WERI-Rb-1 (cell line): ENCODE results near the gene ARL8A.

Experiments
- DNase-seq: peaks from one replicate; pipeline ENCODE4 v3.0.0-alpha.2; 2020
- H3K27ac ChIP-seq: fragments of 250-450 bp; sonication (Bioruptor Pico); 2 replicates; pipeline ENCODE4 v1.5.1; 2020; ENCODE audit warnings: mild to moderate bottlenecking, moderate library complexity
- H3K27me3 ChIP-seq: fragments of 250-450 bp; sonication (Bioruptor Pico); 2 replicates; pipeline ENCODE4 v1.5.1; 2021; ENCODE audit warnings: mild to moderate bottlenecking, low read depth, moderate library complexity; ENCODE audit not compliant: insufficient read depth, severe bottlenecking
- H3K36me3 ChIP-seq: fragments of 250-450 bp; sonication (Bioruptor Pico); 2 replicates; pipeline ENCODE4 v1.5.1; 2020; ENCODE audit warnings: mild to moderate bottlenecking, moderate library complexity
- H3K4me3 ChIP-seq: 2 replicates; pipeline ENCODE4 v1.5.1; 2011; ENCODE audit warnings: low read depth, mild to moderate bottlenecking, control low read depth, low read length
- H3K9me3 ChIP-seq: fragments of 250-450 bp; sonication (Bioruptor Pico); 2 replicates; pipeline ENCODE4 v1.5.1; 2021; ENCODE audit warnings: mild to moderate bottlenecking, moderate library complexity; ENCODE audit not compliant: severe bottlenecking
- CTCF ChIP-seq: IDR thresholded peaks from 2 replicates; pipeline ENCODE4 v1.5.1; 2011; ENCODE audit warnings: low read depth, mild to moderate bottlenecking, control low read depth, inconsistent platforms, low read length

ARL8A gene

GRCh38 chr1:202189918-202190715 is 45.6 kb upstream of the ARL8A start:
- Histone ChIP-seq H3K27ac (peak overlapping the region; percentile 66), H3K9me3 (peaks cover 2% of the 10 kb centered on the region), H3K27me3 (no peaks in the 10 kb centered on the region), H3K36me3 (no peaks in the 10 kb centered on the region), H3K4me3 (no peak overlapping the region)
- peak; percentile 92 for DNase-seq
- peak; percentile 79 for TF ChIP-seq CTCF

- peak; percentile 95 for TF ChIP-seq CTCF
- Histone ChIP-seq H3K9me3 (peaks cover 2% of the 10 kb centered on the region), H3K4me3 (no peak overlapping the region), H3K27me3 (no peaks in the 10 kb centered on the region), H3K36me3 (no peaks in the 10 kb centered on the region), H3K27ac (peak overlapping the region; percentile 64)
- peak; percentile 98 for DNase-seq
Measured at GRCh38 chr1:202189001-202189790, 44.7 kb upstream of the ARL8A start.

GRCh38 chr1:202187697-202188407 is 43.3 kb upstream of the ARL8A start:
- TF ChIP-seq CTCF = no peak
- Histone ChIP-seq H3K4me3 (no peak overlapping the region), H3K27me3 (no peaks in the 10 kb centered on the region), H3K27ac (no peak overlapping the region), H3K9me3 (peaks cover 2% of the 10 kb centered on the region), H3K36me3 (no peaks in the 10 kb centered on the region)
- DNase-seq = no peak

- H3K27ac ChIP-seq = no peak overlapping the region
- H3K9me3 ChIP-seq = peaks cover under 1% of the 10 kb centered on the region
- no peaks in the 10 kb centered on the region for H3K36me3 ChIP-seq
- no peaks in the 10 kb centered on the region for H3K27me3 ChIP-seq
- TF ChIP-seq CTCF = no peak
- no peak for DNase-seq
- no peak overlapping the region for H3K4me3 ChIP-seq
Measured at GRCh38 chr1:202187041-202187671, 42.6 kb upstream of the ARL8A start.

GRCh38 chr1:202186327-202186726 is 41.8 kb upstream of the ARL8A start:
- Histone ChIP-seq H3K4me3 (no peak overlapping the region), H3K27me3 (no peaks in the 10 kb centered on the region), H3K36me3 (no peaks in the 10 kb centered on the region), H3K9me3 (no peaks in the 10 kb centered on the region), H3K27ac (no peak overlapping the region)
- TF ChIP-seq CTCF = no peak
- DNase-seq = no peak
